Colonic mucosa (tissue), 4 donors: ENCODE results near the gene POU2AF3. TPM values are rescaled to one million over a fixed set of nuclear protein-coding genes. Genes with fewer than 3 reads are reported as not detected.

ENCODE experiments used
- DNase-seq: peaks from one replicate; pipeline ENCODE4 v3.0.0-alpha.2; 2020
- H3K27ac ChIP-seq: fragments of 200-600 bp; one replicate; pipeline ENCODE4 v1.8.0; 2021
- H3K27me3 ChIP-seq: fragments of 200-600 bp; one replicate; pipeline ENCODE4 v1.8.0; 2021
- H3K36me3 ChIP-seq: fragments of 200-600 bp; one replicate; pipeline ENCODE4 v1.8.0; 2021
- H3K4me1 ChIP-seq: fragments of 200-600 bp; one replicate; pipeline ENCODE4 v1.8.0; 2021; ENCODE audit warnings: mild to moderate bottlenecking
- H3K4me3 ChIP-seq: fragments of 200-600 bp; one replicate; pipeline ENCODE4 v1.8.0; 2021
- H3K9ac ChIP-seq, 2 donors: one replicate each; pipeline ENCODE4 v1.7.0; 2013; ENCODE audit warnings: control low read depth in 2 of 2, low read depth in 2 of 2, low read length in 2 of 2
- H3K9me3 ChIP-seq: fragments of 200-600 bp; one replicate; pipeline ENCODE4 v1.8.0; 2021
- CTCF ChIP-seq: fragments of 200-600 bp; IDR thresholded peaks from one replicate; pipeline ENCODE4 v1.8.0; 2022; ENCODE audit warnings: antibody characterized with exemption, mild to moderate bottlenecking
- intact Hi-C: fragments of 100-400 bp; cut with DNase I; formaldehyde crosslinking; loops from one replicate; pipeline ENCODE4 v1.14.1; 2022
- total RNA-seq, 2 donors: library from RNA; stranded (reverse); fragmentation: NEBNext Ultra II Directional in 1 of 2; extraction: Animal tissue kit (Norgen Biotek cat#: 25700) in 1 of 2; gene quantifications; one replicate each; pipeline ENCODE4 v1.2.1, GENCODE V29; 2021
- donor health status: healthy.
- donor health status: DM: no; HTN: no; CAD: no.
- donor health status: DM: no; HTN: no; CAD: no.

POU2AF3 gene
- total RNA-seq, 2 donors from 2014 or later: 4.5 to 7.9 TPM

DNA sequence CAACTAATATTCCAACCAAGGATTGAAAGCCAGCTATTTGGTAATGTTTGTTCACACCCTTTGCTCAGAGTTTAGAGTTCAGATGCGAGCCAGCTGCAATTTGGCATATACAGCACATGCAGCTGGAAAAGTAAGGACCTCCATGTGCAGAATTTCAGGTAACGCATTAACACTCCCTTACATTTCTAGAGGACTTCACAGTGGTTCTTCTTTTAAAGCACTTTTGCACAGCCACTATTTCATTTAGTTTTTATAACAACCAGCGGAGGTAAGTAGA is 3.4 kb downstream of the POU2AF3 start:
- Histone ChIP-seq H3K27me3 (no peaks in the 10 kb centered on the region), H3K9me3 (no peaks in the 10 kb centered on the region), H3K9ac (peak overlapping the region in 1 of 2 donors; percentile 84), H3K27ac (no peak overlapping the region), H3K36me3 (no peaks in the 10 kb centered on the region), H3K4me3 (no peak overlapping the region), H3K4me1 (peaks cover 5% of the 10 kb centered on the region)
- intact Hi-C loops: no loop called here
- no peak for DNase-seq
- no peak for TF ChIP-seq CTCF

GRCh38 chr11:111302298-111302697 is 4.0 kb downstream of the POU2AF3 start:
- H3K36me3 ChIP-seq: no peaks in the 10 kb centered on the region
- intact Hi-C loops: no loop called here
- H3K9ac ChIP-seq: peak overlapping the region in 1 of 2 donors; percentile 84
- DNase-seq: peak; percentile 59
- H3K27ac ChIP-seq: peak overlapping the region; percentile 40
- TF ChIP-seq CTCF: no peak
- no peaks in the 10 kb centered on the region for H3K9me3 ChIP-seq
- peaks cover 5% of the 10 kb centered on the region for H3K4me1 ChIP-seq
- no peak overlapping the region for H3K4me3 ChIP-seq
- H3K27me3 ChIP-seq: no peaks in the 10 kb centered on the region

- peak; percentile 78 for DNase-seq
- TF ChIP-seq CTCF: no peak
- intact Hi-C loops: no loop called here
- H3K4me3 ChIP-seq: no peak overlapping the region
- no peaks in the 10 kb centered on the region for H3K27me3 ChIP-seq
- peak overlapping the region in 1 of 2 donors; percentile 84 for H3K9ac ChIP-seq
- H3K36me3 ChIP-seq: no peaks in the 10 kb centered on the region
- H3K9me3 ChIP-seq: no peaks in the 10 kb centered on the region
- H3K27ac ChIP-seq: peak overlapping the region; percentile 40
- peaks cover 5% of the 10 kb centered on the region for H3K4me1 ChIP-seq
Observed at GRCh38 chr11:111303461-111303860, 5.1 kb downstream of the POU2AF3 start.

GRCh38 chr11:111305162-111305802 is 6.9 kb downstream of the POU2AF3 start:
- no peak for TF ChIP-seq CTCF
- no peak for DNase-seq
- intact Hi-C loops: no loop called here
- no peak overlapping the region for H3K27ac ChIP-seq
- H3K4me3 ChIP-seq: no peak overlapping the region
- no peaks in the 10 kb centered on the region for H3K9me3 ChIP-seq
- H3K36me3 ChIP-seq: no peaks in the 10 kb centered on the region
- H3K4me1 ChIP-seq: peaks cover 5% of the 10 kb centered on the region
- no peak overlapping the region for H3K9ac ChIP-seq
- H3K27me3 ChIP-seq: no peaks in the 10 kb centered on the region

GRCh38 chr11:111305876-111306275 is 7.5 kb downstream of the POU2AF3 start:
- Histone ChIP-seq H3K27me3 (no peaks in the 10 kb centered on the region), H3K4me3 (no peak overlapping the region), H3K9me3 (no peaks in the 10 kb centered on the region), H3K36me3 (no peaks in the 10 kb centered on the region), H3K4me1 (peaks cover 5% of the 10 kb centered on the region), H3K9ac (no peak overlapping the region), H3K27ac (no peak overlapping the region)
- TF ChIP-seq CTCF: no peak
- intact Hi-C loops: no loop called here
- no peak for DNase-seq
